ENCODE measurements around the gene TNFAIP8.

The TNFAIP8 gene

DNA sequence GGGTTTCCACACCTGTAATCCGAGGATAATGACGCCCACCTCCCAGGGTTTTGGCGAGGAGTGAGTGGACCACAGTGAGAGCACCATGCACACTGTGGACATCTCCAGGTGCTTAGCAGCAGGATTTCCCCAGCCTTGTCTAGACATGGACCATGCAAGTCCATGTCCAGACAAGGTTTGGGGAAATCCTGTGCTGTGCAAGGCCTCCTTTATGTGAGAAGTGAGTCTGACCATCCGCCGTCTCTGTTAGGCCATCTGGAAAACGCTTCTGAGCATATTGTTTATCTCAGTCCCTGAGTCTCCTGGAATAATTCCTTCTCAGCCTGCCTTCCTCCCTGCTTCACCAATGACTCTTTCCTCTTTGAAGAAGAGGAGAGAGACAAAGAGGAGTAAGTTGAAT is 26.2 kb upstream of the TNFAIP8 start:
- no peak for DNase-seq

DNA sequence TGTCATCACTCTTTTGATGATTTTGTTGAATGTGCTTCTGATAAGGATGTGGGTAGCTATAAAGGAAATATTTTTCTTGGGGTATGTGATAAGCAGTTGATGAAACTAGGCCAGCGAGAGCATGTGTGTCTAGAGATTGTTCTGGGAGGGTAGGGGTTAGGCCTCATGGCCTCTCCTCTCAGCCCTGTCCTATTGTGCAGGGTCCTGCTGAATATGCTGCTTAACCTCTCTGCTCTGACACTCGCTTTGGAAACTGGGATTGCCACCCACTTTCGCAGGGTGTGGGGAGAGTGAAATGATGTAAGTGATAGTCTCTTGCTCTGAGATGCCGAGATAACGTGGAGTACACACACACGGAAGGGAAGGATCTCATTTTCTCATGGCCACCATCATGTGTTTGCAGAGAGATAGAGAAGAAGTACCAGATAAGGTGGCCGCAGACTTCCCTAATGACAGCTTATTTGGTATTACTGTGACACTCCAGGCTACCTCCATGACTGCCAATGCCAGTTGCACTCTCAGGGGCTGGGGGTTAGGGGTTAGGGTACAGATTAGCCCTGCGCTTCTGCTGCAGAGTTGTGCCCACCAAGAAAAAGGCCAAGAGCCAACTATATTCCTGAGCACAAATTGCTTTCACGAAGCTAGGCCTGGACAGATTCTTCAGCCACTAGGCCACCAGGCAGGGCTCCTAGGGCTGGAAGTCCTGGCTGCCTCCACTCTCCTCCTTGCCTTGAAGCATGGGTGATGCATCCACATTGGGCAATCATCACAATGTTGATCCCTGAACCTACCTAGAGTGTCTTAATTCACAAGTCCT is 25.2 kb upstream of the TNFAIP8 start:
- DNase-seq = no peak

DNA sequence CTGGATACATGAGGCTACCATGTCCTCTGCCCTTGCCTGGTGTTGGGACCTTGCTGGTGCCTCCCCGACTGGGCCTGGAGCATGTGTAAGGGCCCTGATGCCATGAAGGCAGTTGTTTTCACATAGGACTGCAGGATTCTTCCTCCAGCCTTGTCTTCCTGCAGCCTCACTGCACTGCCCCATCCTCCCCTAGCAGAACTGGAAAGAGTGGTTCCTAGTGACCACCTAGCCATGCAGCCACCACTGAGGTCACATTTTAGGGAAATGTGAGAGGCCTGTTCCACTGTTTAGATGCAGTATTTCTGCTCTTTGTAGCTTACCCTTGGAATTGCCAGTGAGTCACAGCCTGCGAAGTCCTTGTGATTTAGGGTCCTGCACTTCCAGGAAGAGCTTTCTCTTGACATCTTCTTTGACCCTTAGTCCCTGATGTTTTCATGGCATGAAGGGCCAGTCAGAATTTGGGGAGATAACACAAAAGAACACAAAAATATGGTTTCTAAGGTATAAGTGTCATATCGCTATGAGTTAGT is 24.2 kb upstream of the TNFAIP8 start:
- no peak for DNase-seq

DNA sequence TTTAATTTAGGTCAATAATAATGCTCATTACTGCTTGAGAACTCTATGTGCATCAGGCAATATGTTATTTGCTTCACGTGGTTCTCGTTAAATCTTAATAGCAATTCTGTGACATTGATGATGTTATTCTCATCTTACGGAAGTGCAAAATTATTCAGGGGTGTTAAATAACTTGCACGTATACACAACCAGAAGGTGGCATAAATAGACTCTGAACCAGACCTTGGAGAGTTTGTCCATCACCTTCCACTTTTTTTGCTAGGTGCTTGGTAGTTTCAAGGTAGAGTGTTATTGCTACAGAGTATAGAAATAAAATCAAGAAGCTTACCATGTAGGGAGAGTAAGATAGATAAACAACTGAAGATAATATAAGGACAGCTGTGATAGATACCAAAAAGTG is 23.6 kb upstream of the TNFAIP8 start:
- DNase-seq = no peak

DNA sequence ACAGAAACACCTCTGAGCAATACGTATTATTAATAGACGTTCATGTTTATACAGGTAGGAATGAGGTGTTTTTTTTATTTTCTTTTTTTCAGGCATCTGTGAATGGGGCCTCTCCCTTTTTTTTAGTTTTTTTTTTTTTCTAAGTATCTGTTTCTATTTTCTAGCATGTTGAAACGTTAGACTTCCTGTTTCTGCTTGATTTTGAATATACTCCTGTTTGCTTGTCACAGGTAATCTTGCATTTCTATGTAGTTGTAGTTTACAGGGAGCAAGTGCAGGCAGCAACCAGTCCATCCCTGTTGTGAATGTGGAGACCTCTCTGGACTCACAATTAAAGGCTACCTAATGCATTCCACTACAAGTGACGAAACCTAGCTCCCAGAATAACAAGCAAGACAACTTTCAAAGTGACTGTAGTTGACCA is 22.8 kb upstream of the TNFAIP8 start:
- DNase-seq = no peak

DNA sequence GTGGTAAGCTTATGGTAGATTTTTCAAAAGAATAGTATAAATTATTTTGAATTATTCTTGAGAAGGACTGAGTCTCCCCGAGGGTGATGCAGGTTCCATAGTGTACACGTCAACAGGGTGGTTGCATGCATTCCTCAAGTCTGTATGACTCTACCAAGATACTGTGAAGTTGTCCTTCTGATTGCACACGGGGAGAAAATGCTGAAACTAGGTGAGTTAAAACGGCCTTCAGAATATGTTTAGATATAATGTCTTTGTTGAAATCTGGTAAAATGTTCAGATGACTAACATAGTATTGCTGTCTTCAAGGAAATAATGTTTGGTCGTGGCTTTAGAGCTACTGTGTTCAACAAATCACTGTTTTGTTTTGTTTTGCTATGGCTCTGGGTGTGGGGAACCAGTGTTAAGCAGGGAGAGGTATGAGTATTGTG is 22.4 kb upstream of the TNFAIP8 start:
- no peak for DNase-seq

DNA sequence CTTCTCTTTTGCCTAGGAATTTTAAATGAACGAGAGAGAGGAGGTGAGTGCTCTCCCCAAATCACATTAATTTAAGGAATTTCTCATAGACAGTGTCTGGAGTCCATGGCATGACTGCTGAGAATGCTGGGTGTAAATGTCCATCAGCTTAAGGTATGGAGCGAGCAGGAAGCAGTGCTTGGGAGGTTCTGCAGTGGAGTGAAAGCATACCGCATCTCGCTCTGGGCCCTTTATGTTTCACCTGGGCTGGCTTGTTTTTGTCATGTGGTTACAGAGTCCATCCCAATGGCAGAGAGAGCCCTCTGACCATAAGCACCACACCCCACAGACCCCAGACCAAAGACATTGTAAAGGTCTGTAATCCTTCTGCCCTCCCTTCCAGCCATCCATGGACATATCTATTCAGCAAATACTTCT is 20.6 kb upstream of the TNFAIP8 start:
- no peak for DNase-seq

DNA sequence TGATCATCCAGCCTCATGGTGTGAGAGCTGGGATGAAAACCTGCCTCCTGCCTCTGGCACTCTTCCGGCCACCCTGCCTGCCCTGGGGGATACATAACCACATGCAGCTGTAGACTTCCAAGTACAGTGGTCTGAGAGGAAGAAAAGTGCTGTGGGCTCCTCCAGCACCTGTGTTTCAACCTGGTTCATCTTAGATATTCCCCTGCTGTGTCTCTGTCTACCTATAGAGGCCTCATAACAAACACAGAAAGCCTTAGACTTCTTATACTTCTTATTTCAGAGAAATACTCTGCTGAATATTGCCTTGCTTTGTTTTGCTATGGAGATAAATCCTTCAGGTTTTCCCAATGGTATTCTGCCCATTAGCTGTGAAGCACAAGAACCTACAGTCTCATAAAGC is 19.6 kb upstream of the TNFAIP8 start:
- no peak for DNase-seq

DNA sequence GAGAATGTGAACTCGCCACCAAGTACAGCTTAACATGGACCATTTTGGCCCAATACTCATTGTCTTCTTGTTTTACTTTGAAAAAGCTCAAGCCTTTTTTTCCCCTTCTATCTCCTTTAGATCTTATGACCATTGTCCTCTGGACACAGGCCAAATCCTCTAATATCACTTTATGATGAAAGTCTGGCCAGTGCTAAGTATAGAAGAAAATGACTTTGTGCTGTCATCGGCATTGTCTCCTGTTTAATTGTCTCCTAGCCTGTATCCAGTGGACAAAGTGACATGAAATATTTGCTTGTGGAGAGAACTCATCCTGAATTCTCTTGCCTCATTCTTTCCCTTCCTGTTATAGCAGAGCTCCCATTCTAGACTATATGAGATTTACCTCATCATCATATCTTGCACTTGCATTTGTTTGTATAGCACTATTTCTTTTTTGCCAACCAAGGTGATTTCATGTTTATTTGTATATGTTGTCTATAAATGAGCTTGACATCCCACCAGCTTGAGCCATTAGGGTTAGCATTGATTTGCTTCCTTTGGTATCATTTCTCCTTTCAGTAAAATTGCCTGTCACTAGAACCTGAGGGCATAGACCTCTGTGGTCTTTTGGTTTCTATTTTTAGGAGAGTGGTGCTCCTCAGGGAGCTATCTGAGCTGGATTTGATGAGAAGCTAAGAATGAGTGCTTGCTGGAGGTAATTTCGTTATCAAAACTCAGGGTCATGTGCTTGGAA is 18.8 kb upstream of the TNFAIP8 start:
- DNase-seq = no peak

DNA sequence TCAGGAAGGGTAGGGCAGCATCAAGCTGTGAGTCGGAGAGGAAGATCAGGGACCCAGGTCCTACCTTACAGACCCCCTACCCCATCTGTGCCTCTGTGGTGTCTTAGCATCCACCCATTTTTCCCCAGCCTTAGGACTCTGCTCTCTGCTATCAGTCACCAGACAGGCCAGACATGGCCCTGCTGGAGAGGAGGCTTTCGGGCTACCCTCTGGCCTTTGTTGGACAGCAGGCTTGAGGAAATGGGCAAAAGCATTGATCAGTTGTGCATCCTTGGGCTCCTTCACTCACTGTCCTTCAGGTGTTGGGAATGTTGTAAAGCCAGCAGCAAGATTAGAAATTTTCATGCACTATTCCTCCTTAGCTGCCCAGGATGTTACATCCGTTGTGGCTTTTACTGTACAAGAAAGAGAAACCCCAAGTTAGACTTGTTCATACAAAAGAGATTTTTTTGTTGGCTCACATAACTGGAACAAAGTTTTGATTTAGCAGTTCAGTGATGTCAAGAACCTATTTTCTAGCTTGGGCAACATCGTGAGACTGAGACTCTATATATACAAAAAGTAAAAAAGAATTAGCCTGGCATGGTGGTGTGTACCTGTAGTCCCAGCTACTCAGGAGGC is 17.4 kb upstream of the TNFAIP8 start:
- DNase-seq = no peak

DNA sequence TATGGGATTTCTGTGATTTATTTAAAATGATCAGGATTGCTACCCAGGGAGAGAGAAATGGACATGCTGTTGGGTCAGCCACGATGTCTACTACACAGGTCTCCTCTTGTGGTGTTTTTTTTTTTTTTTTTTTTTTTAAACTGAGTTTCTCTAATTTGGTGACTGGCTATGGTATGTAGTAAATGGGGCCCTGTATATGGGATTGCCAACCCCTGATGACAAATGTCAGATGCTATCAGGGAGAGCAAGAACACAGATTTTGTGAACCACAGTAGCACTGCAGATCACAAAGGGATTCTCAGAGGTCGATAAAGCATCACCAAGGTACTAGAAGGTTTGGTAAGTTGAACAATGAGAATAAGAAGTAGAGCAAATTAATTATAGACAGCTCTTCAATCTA is 16.5 kb upstream of the TNFAIP8 start:
- no peak for DNase-seq

DNA sequence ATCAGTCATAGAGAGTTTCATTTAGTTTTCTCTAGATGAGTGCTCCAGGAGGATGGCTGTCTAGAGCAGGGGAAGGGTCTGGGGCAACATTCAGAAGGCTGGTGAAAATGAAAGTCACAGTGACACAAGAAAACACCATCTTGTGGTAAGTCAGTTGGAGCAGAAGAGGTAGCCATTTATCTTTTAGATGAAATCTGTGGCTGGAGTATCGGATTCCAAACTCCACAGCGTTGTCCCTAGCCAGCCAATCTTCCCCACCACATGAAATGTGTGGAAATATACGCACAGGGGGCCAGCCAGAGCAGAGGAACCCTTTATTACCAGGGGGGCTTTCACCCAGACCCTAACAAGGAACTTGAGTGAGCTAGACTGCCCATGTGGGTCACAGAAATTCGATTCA is 15.9 kb upstream of the TNFAIP8 start:
- no peak for DNase-seq

DNA sequence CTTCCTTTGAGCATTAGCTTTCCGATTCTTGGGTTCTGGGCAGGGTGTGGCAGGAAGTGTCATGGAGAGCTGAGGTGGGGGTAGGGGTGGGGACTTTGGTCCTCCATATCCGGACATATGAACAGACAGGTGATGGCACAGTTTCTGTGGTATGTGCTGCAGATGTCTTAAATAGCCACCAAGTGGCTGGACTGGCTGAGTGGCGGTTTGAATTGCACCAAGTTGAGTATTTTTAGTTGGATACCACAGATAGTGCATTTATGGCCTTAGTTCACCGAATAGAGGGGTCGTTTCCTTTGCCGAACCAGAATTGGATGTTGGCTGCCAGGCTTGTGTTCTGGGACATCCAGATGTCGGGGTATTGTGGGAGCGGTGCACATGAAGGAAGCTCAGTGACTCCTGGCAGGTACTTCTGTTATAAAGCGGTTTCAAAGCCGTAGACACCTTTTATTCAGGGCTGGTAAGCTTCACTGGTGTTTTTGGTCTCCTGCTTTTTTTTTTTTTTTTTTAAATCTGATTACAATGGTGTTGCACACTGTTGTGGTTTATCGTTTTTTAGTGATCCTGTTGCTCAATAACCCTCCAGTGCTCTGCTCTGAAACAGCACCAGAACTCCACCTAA is 15.1 kb upstream of the TNFAIP8 start:
- no peak for DNase-seq

DNA sequence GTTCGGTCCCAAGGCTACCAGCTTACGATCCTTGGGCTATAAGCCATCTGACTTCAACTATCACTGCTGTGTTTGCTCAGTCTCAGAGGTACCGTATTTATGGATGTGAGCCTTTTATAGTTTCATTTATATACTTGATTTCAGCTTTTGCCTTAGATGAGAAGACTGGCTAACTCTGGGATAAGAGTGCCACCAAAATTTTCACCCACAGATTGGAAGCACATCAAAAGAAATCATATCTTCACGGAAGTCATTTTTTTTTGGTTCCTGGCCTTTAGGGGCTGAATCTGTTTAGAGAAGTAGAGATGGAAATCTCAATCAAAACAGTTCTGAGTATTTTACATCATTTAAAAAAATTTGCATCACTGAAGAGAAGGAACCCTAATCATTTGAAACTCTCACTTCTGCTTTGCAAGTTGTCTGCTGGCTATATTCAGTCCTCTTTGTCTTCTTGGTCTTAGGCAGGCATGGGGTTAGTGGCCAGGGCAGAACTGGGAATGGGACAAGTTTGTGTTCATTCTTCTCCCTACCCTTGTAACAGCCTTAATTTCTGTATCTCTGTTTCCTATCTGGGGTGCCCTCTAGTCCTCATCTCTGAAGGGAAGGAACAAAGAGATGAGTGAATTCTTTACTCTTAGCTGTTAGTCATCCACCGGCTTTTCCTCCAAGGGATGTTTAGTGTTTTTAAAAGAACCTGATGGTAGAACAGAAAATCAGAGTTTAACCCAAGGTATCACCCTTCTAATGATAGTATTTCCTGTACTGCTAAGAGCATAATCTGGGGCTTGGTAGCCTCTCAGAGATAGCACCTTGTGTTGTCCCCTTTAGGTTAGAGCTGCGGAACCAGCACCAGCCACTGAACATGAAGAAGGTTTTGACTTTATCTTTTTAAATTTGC is 14.1 kb upstream of the TNFAIP8 start:
- DNase-seq = no peak

DNA sequence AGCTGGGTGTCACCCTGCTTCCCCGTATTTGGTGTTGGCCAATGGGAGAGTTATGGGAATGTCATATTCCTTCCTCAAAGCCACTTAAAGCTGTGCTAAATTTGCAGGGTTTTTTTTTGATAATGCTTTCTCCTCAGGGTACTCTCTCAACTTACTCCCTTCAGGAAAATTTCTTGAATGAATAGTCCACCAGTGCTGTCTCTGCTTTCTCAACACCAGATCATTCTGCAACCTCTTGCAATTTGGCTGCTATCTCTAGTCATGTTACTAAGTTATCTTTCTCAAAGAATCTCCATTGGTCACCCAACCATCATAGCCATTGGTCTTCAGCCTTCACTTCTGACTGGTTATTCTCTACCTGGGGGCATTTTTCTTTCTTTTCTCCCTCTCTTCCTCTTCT is 13.4 kb upstream of the TNFAIP8 start:
- DNase-seq = no peak

DNA sequence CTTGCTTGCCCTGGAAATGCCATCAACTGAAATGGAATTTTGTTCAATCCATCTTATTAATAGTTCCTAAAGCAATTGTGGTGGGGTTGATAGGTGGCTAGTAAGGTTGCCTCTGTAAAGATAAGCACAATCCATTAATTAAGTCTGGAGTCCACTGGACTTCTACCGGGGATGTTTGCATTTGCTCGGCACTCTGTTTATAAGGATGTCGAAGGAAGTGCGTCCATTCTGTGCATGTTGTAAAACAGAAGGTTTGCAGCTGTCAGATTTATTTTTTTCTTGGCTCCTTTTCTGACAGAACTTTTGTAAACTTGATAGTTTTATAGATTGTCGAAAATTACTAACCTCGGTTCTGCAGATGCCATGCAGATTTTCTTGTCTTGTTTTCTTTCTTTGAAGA is 12.8 kb upstream of the TNFAIP8 start:
- no peak for DNase-seq

DNA sequence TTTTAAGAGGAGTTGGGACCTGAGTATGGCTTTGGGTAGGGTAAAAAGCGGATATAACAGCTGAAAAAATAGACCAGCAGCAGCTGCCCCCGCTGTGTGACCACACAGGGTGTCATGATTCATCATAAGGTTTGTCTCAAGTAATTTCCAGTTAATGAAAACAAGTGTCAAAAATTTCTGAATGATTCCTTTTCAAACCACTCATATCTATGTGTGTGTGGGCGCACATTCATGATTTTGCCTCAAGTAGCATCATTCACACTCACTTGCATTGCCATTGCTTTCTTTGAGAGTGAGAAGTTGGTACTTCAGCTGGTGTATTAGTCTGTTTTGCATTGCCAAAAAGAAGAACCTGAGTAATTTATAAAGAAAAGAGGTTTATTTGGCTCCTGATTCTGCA is 12.1 kb upstream of the TNFAIP8 start:
- no peak for DNase-seq

DNA sequence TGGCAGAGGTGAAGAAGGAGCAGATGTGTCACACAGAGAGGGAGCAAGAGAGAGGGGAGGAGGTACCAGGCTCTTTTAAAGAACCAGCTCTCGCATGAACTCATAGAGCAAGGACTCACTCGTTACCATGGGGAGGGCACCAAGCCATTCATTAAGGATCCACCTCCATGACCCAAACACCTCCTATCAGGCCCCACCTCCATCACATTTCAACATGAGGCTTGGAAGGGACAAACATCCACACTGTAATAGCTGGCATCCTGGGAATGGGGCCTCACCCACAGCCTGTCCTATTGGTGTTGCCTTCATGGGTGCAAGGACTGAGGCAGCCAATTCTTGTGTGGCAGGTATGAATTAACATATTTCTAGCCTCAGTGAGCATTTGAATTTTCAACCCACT is 11.6 kb upstream of the TNFAIP8 start:
- no peak for DNase-seq

DNA sequence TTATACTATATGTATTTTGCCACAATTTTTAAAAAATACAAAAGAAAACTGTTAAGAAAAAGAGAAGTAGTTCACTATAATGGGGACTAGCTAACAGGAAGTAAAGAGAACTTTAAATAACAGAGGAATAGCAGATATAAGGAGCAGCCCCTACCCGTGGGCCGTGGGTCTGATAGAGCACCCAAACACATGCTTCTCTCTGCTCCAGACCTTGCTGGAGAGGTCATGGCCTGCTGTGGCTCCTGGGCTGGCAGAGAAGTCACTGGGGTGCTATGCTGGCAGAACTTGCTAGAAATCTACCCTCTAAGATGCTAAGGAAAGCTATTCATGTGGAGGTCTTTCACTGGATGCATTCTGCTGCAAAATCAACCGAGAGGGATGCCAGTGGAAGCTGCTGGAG is 10.0 kb upstream of the TNFAIP8 start:
- no peak for DNase-seq

DNA sequence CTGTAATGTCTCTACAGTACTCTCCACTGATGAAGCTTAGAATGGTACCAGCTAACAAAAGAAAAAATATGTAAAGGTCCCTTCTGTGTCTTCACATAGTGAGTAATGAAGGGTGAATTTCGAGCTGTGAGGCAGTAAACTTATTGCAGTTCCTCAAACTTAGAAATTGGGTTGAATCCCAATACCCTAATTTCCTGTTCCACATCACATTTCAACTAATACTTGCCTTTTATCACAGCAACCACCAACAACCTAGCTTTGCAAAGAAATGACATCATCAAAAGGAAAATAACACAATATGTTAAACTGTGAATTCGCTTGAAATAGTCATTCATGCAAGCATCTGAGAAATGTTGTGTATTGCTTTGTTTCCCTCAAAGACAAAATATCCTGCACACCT is 9.4 kb upstream of the TNFAIP8 start:
- DNase-seq = no peak

DNA sequence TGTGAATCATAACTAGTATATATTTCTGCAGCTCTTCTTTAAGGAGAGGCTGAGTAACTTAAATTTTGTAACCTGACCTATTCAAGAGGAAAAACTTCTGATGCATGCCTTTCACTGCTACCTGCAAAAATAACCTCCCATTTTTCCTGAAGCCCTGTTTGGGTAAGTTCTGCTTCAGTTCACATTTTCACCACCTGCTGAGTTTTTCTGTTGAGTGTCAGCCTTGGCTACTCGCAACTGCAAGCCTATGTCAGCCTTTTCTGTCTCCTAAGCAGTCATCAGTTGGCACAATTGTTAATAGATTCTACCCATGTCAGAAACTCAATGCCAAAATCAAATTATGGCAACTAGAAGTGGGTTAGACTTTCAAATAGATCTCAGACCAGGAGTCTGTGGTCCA is 8.2 kb upstream of the TNFAIP8 start:
- no peak for DNase-seq

DNA sequence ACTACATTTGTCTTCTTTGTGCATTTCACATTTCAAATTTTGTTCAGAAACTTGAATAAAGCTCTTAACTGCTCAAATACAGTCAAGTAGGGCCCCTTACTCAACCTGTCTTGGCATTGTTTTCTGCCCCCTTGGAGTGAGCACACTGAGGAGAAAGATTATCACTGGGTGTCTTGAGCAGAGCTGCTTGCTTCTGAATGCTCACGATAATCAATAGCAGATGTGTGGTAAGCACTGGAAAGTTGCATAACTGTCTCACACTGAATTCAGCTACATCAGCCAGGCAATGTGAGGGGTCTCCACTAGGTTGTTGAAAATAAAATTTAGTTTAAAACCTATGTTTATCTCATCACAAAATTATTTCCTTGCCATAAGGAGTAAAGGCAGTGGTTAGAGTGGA is 7.8 kb upstream of the TNFAIP8 start:
- DNase-seq = no peak
